Epithelial cell of prostate (primary cell): ENCODE measurements around the gene IDH2.
A peak's percentile ranks its signal among the peaks of the same experiment; 100 is the strongest.
"Not testable (repeated sequence)": the region's sequence is repeated elsewhere in the genome, so short reads cannot be mapped to it uniquely, and the experiment has no call there.

Experiments used
- DNase-seq: peaks from one replicate; pipeline ENCODE4 v3.0.0-alpha.2; 2011; ENCODE audit warnings: low read depth, low spot score
- H3K27ac ChIP-seq: fragments of 450-650 bp; 2 replicates; pipeline ENCODE4 v1.5.1; 2017; ENCODE audit warnings: mild to moderate bottlenecking

Gene IDH2

DNA sequence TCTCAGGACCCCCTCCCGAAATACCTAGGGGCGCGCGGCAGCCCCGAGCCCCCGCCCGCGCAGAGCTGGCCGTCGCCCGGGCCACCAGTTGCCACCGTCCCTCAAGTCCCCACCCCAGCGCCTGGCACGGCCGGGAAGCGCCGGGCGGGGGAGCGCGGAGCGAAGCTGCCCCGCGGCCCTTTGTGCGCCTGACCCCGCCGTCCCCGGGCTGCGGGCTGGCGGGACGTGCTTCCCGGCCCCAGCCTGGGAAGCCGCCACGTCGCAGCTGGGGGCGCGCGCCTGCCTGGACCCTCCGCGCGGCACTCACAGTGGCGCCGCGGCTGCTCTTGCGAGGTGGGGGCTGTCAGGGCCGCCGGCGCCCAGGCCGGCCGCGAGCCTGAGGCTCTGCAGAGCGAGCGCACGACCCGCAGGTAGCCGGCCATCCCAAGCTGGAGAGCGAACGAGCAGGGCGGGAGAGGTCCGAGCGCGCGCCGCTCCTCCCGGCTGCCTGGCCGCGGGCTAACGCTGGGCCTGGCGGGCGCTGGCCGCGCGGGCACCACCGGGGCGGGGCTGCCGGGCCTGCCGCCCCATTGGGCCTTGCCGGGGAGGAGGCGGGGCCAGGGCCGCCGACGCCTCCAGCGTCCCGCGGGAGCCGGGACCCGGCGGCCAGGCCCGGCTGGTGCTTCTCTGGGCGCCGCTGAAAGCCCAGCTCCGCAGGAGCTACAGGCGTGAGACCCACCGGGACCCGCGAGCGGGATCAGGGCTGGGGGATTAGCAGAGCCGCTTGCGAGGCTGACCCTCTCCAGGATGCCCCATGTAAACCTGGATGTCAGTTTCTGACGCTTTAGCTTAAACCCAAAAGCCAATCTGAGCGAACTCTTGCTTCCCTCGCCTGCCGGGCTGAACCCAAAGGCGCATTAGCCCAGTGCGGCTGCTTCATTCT, at the start of gene IDH2:
Gene IDH2, minus strand, starts transcription at position 500 of the 922 bp plus-strand sequence. Its CDS starts 78 bp downstream, at position 422.
- DNase-seq, result no peak
- H3K27ac ChIP-seq, result peak within 1 kb of the TSS; percentile 18

DNA sequence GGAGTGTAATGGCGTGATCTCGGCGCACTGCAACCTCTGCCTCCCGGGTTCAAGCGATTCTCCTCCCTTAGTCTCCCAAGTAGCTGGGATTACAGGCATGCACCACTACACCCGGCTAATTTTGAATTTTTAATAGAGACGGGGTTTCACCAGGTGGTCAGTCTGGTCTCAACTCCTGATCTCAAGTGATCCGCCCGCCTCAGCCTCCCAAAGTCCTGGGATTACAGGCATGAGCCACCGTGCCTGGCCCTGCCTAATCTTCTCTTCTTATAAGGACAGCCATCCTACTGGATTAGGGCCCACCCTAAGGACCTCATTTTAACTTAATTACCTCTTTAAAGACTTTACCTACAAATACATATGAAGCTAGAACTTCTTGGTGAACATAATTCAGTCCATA, 48.3 kb upstream of the IDH2 start:
- DNase-seq, H3K27ac ChIP-seq: not testable (repeated sequence)

DNA sequence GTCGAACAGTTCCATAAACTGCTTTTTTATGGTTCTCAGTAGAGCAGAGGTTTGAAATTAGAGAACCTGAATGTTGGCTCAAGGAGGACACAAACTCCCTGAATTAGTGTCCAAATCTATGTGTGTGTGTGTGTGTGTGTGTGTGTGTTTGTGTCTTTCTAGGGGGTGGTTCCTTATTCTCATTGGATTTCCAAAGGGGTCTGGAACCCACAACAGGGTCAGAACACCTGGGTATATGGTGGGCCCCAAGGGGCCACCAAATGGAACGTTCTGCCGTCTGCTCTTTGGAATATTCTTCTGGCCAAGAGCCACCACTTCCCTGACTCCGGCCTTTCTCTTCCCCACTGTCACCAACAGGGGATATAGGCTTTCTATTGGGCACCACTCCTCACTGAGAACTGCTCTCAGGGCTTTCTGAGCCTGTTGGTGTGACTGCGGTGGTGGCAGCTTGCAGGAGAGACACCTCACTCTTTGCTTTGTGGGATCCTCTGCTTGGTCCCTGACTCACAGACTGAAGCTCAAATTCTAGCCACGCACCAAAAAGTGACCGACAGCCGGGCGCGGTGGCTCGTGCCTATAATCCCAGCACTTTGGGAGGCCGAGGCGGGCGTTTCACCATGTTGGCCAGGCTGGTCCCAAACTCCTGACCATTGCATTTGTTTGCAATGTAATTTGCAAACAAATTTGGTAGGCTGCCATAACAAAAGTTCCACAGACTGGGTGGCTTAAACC, 47.5 kb upstream of the IDH2 start:
- DNase-seq, result no peak

DNA sequence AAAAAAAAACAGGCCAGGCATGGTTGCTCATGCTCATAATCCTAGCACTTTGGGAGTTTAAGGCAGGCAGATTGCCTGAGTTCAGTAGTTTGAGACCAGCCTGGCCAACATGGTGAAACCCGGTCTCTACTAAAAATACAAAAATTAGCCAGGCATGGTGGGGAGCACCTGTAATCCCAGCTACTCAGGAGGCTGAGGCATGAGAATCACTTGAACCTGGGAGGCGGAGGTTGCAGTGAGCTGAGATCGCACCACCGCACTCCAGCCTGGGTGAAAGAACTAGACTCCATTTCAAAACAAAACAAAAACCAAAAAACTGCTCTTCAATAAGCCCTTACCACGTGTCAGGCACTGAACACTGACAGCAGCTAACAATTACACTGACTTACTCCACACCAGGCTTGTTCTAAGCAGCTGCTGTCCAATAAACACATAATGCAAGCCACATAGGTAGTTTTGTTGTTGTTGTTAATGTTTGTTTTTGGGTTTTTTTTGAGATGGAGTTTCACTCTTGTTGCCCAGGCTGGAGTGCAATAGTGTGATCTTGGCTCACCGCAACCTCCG, 44.0 kb upstream of the IDH2 start:
- H3K27ac ChIP-seq, DNase-seq: not testable (repeated sequence)

More for the DNA sequence above, 47.5 kb upstream of the IDH2 start:
- no peak overlapping the region for H3K27ac ChIP-seq

DNA sequence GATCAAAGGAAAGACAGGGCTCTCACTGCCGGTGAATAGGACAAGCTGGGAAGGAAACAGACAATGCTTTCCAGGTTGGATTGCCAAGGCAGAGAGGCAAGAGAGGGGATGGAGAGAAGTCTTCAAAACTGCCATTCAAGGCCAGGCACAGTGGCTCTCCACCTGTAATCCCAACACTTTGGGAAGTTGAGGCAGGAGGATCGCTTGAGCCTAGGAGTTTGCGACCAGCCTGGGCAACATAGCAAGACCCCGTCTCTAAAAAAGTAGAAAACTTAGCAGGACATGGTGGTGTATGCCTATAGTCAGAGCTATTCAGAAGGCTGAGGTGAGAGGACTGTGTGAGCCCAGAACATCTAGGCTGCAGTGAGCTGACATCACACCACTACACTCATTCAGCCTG, 43.5 kb upstream of the IDH2 start:
- no peak overlapping the region for H3K27ac ChIP-seq
- DNase-seq, result no peak

DNA sequence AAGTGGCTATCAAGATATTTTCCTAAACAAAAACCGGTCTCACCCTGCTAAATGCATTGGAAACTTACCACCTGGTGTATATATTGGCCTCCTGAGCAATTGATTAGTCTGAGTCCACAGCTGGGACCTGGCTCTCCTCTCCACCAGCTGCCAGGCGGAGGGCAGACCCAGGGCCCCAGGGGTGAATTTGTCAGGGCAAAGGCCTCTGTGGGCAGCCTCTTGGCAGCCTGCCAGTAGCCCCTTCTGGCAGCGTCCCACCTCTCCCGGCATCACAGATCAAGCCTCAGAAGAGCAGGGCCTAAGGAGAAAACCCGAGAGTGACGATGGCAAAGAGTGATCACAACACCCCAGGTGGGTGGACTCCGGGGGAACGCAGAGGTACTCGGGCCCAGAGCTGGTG, 43.0 kb upstream of the IDH2 start:
- no peak overlapping the region for H3K27ac ChIP-seq
- no peak for DNase-seq

DNA sequence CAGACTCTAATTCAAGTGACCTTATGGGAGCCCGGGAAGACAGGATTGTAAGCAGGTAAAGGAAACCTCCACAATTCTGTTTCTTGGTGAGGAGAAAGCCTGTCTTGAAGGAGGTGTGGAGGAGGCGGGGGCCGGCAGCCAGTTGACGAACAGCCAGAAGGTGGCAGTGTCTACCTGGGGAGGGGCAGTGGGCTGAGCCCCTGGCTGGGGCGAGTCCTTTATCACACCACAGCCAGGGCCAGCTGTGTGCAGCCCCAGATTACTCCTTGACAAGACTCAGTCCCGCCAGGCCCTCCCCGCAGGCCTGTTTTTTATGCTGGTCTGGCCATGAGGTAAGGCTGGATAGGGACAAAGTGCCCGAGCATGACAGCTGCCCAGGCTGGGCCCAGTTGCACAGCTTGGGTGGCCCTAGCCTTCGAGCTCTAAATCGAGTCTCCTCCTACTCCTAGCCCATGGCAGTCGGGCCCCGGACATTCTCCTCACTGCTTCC, 40.9 kb upstream of the IDH2 start:
- H3K27ac ChIP-seq, result no peak overlapping the region
- no peak for DNase-seq

DNA sequence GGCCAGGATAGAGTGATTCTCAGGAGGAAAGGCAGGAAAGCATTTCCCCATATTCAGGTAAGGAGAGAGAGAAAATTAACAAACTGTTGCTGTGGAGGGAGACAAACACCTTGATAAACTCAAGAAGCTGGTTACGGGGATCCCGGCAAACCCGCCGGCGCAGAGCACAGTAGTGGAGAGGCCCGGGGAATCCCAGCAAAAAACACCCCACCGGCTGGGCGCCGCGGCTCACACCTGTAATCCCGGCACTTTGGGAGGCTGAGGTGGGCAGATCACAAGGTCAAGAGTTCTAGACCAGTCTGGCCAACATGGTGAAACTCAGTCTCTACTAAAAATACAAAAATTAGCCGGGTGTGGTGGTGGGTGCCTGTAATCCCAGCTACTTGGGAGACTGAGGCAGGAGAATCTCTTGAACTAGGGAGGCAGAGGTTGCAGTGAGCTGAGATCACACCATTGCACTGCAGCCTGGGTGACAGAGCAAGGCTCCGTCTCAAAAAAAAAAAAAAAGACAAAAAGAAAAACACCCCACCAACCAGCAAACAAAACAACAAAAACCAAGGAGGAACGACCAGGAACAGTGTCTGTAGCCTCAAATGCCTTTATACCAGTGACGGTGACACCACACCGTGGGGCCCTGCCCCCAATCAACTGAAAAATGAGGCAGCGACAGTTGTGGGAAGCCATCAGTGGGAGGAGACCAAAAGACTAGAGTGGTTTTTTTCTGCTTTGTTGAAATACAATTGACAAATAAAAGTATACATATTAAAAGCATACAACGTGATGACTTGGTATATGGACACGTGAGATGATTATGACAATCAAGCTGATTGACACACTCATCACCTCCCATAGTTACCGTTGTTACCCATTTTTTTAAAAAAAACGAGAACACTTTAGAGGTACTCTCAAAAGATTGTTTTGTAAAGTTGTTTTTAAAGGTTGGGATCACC, 40.2 kb upstream of the IDH2 start:
- no peak for DNase-seq
- H3K27ac ChIP-seq, result no peak overlapping the region

DNA sequence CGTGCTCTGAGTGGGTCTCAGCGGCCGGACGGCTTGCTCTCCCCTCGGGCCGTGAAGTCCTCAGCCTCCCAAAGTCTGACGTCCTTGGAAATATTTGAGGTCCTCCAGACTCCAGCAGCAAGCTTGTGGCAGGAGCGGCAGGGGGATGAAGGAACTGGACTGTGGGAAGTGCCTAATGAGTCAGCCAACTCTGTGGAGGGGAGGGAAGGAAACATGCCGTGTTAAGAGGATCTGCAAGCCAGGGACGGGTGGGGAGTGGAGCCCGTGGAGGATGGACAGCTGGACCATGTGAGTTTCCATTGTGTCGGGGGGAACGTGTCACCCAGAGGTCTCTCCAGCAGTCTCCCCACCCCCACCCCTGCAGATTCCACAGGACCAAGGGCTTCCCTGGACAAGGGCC, 39.4 kb upstream of the IDH2 start:
- no peak overlapping the region for H3K27ac ChIP-seq
- DNase-seq, result no peak

DNA sequence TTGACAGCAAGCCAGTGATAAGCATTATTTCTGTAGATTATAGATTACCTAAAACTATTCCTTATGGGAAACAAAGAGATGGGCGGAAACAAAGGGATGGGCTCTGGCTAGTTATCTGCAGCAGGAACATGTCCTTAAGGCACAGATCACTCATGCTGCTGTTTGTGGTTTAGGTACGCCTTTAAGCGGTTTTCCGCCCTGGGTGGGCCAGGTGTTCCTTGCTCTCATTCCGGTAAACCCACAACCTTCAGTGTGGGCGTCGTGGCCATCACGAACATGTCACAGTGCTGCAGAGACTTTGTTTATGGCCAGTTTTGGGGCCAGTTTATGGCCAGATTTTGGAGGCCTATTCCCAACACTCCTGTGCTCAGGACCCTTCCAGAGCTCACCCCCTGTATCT, 37.3 kb upstream of the IDH2 start:
- DNase-seq, H3K27ac ChIP-seq: not testable (repeated sequence)

DNA sequence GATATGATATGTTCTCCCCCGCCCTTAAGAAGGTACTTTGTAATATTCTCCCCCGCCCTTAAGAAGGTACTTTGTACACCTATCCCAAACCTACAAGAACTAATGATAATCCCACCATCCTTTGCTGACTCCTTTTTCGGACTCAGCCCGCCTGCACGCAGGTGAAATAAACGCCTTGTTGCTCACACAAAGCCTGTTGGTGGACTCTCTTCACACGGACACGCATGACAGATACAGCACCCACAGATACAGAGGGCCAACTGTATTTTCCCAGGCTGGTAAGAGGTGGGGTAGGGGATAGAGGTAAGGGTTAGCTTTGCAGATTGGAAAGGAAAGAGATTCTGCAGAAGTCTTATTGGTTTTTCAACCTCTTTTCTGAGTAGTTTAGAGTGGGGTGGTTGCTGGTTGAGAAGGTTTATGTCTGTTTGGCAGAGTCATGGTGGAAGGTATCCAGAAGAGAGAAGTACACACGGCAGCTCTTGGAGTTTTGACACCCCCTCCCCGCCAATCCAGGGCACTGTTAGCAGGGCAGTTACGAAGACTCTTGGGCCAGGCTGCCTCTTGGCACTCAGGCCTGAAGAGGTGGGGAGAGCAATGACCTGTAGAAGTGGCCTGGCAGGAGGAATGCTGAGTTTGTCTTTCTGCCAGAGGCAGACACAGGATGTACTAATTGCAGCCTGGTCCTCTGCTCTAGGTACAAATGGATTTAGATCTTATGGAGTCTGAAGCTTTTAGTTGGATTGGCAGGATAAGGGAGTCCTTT, 36.0 kb upstream of the IDH2 start:
- no peak for DNase-seq

DNA sequence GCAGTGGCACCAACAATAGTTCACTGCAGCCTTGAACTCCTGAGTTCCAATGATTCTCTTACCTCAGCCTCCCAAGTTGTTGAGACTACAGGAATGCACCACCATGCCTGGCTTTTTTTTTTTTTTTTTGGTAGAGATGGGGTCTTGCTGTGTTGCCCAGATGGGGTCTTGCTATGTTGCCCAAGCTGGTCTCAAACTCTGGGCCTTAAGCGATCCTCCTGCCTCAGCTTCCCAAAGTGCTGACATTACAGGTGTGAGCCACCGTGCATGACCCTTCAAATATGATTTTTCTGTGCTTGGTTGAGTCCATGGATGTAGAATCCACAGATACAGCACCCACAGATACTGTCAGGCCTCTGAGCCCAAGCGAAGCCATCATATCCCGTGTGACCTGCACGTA, 30.2 kb upstream of the IDH2 start:
- no peak for DNase-seq

More for the DNA sequence above, 36.0 kb upstream of the IDH2 start:
- no peak overlapping the region for H3K27ac ChIP-seq

DNA sequence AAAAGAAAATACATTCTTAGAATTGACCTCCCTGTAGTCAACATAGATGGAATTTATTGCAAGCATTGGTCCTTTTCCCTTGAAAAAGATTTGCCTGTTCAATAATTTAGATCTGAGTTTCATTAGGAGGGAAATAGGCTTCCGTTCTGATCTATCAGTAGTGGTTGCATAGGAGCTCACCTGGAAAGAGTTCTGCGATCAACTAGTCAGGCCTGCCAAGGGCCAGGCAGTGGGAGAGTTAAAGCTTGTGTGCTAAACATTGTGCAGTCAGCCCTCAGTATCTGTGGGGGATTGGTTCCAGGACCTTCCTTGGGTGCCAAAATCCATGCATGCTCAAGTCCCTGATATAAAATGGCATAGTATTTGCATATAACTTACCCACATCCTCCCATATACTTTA, 29.6 kb upstream of the IDH2 start:
- no peak overlapping the region for H3K27ac ChIP-seq
- DNase-seq, result no peak

More for the DNA sequence above, 30.2 kb upstream of the IDH2 start:
- H3K27ac ChIP-seq, result no peak overlapping the region

DNA sequence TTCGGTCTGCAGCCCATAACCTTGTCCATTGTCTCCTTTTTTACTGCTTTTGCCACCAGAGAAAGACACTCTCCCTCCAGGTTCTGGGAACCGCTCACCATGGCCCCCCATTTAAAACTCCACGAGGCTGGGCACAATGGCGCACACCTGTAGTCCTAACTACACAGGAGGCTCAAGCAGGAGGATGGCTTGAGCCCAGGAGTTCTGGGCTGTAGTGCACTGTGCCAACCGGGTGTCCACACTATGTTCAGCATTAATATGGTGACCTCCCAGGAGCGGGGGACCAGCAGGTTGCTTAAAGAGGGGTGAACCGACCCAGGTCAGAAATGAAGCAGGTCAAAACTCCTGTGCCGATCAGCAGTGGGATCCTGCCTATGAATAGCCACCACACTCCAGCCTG, 28.0 kb upstream of the IDH2 start:
- no peak overlapping the region for H3K27ac ChIP-seq
- no peak for DNase-seq

DNA sequence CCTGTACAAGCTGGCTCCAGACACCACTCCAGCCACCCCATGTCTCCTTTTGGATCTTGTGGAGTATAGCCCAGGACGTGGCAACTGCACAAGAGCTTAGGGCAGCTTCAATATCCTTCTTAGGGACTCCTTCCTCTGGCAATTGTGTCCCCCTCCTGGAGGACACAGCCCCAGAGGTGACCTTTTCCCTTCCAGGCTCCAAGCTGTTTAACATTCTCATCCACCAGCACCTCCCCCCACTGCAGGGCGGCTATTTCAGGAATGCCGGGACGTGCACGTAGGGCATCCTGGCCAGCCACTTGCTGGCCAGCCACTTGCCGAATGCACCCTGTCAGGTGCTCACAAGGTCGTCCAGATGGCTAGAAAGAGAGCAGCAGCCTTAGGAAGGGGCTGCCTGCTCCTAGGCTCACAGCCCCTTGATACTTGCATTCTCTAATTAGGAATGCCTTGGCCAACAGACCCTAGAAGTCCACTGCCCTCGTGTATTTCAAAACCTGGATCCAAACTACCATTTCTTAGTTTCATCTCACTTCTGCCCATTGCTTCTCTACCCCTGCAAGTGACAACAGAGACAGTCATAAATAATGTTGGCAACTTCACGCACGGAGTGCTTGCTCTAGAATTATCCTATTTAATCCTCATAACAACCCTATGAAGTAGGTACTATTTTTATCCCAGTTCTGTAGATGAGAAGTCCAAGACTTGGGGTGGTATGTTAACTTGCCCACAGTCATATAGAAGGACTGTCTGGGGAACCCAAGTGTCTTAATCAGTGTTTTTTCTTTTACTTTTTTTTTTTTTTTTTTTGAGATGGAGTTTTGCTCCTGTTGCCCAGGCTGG, 24.5 kb upstream of the IDH2 start:
- no peak for DNase-seq
- no peak overlapping the region for H3K27ac ChIP-seq

DNA sequence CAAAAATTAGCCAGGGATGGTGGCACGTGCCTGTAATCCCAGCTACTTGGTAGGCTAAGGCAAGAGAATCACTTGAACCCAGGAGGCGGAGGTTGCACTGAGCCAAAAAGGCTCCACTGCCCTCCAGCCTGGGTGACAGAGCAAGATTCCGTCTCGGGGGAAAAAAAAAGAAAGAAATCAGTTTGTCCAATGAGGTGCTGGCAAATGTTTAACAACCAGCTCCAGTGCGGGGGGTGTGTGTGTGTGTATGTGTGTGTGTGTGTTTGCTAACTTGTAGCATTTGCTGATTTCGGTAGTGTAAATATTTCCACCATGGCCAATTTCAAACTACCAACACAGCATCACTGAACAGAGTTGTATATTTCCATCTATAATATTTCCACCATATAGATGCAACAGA, 23.8 kb upstream of the IDH2 start:
- no peak for DNase-seq
- H3K27ac ChIP-seq, result no peak overlapping the region

DNA sequence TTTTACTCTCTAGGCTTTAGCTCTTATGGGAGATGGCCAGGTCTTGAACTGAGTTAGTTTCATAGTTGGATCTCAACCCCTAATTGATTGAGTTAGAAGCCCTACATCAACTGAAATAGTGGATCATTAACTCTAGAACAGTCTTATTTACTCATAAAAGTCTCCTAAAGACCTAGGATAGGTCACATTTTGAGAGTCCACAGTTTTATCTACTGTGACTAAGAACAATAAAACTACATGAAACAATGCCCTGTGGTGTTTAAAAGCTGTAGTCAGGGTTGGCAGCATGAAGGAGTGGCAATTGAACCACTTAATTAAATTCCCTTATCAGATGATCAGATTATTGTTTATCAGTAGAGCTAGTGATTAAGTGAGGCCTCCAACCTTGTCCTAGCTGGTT, 22.2 kb upstream of the IDH2 start:
- no peak overlapping the region for H3K27ac ChIP-seq
- no peak for DNase-seq

DNA sequence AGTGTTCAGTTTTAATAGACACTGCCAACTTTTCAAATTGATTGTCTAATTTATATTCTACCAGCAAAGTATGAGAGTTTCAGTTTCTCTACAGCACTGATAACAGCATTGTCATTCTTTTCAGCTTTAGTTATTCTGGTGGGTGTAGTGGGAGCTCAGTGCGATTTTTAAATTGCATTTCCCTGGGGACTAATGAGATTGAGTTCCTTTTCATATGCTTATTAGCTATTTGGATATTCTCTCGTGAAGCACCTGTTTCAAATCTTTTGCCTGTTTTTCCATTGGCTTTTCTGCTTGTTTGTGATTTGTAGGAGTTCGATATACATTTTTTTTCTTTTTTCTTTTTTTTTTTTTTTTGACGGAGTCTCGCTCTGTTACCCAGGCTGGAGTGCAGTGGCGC, 18.8 kb upstream of the IDH2 start:
- H3K27ac ChIP-seq, result no peak overlapping the region
- no peak for DNase-seq
